Measurements from ENCODE around the gene NEURL1B.

The NEURL1B gene

DNA sequence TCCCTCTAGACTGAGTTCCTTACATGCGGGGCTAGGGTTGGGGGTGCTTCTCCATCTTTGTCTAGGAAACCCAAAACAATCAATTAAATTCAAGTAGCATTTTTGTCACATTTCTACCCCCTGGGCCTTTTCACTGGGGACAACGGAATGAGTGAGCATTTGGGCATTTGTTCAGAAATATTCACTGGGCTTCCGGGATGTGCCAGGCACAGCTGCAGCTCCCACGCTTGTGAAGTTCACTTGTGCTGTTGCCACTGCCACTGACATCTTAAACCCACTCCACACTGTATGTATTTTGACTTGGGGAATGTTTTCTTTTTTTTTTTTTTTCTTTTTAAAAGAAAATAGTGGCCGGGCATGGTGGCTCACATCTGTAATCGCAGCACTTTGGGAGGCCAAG is 98.3 kb downstream of the NEURL1B start:
- no peak for DNase-seq

DNA sequence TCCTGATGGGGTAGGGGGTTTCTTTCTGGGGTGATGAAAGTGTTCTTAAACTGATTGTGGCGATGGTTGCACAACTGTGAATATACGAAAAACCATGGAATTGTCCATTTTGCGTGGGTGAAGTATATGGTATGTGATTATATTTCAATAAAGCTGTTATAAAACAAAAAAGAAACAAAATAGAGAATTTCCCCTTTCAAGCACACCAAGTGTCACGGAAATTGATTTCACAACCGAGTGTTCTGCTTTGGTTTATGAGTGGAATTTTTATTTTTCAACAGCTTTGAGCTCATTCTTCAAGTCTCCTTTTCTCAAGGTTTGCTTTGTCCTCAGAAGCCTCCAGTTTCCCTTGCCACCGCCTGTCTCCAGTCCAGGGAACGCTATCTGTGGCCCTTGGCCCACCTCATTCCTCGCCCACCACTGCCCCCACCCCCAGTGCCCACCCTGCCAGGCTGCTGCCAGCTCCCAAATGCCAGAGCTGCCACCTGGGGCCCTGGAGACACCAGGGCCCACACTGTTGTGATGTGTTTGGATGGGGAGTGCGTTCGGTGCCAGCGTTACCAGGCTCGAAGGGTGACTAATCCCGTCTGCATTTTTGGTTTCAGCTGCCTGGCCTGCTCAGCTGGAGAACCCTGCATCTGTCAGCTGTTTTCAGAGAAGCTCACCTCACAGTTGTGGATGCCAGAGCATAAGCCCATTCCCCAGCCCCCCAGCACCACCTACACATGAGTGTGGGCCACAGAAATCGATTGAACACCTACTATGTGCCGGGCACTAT is 99.6 kb downstream of the NEURL1B start:
- DNase-seq = no peak

Data from NCI-H2107 (cell line).